GM19455 (cell line): ENCODE measurements around the gene CTRB1.
"Not testable (repeated sequence)": the region's sequence is repeated elsewhere in the genome, so short reads cannot be mapped to it uniquely, and the experiment has no call there.

Experiments
- ATAC-seq: cut with Tn5 transposase; IDR thresholded peaks from one replicate; pipeline ENCODE4 v1.9.1; 2021; ENCODE audit not compliant: unreplicated experiment

The CTRB1 gene

DNA sequence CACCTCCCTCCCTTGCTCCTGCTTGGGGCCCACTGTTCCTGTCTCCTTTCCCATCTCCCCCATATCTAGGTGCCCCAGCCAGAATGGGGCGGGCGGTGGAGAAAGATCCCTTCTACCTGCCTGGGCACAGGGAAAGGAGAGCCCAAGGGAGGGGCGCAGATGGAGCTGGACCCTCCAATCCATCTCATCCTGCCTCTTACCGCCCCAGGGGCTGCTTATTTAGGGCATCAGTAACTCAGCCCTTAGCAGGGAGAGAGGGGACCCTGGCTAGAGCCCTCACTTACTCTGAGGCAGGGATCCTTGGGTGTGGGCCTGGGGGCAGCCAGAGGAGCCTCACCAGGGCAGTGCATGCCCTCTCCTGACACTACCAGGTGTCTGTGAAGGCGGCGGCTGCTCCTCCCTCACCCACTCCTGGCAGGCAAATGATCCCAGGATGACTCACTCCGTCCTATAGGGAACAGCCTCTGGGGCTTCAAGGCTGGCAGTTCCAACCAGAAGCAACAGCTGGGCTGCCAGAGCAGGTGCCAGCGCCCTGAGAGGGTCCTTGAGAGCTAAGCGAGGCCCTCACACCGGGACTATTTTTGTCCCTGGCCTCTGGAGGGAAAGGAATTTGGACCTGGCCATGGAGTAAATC lies 49.0 kb downstream of the CTRB1 start:
- ATAC-seq = no peak

DNA sequence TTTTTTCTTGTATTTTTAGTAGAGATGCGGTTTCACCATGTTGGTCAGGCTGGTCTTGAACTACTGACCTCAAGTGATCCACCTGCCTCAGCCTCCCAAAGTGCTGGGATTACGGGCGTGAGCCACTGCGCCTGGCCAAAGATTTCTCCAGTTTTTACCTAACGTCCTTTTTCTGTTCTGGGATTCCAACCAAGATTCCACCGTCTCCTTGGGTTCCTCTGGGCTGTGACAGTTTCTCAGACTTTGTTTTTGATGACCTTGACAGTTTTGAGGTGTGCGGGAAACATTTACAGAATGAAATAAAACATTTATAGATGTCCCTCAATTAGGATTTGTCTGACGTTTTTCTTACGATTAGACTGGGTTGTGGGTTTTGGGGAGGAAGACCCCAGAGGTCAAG lies 50.6 kb downstream of the CTRB1 start:
- not testable (repeated sequence) for ATAC-seq

DNA sequence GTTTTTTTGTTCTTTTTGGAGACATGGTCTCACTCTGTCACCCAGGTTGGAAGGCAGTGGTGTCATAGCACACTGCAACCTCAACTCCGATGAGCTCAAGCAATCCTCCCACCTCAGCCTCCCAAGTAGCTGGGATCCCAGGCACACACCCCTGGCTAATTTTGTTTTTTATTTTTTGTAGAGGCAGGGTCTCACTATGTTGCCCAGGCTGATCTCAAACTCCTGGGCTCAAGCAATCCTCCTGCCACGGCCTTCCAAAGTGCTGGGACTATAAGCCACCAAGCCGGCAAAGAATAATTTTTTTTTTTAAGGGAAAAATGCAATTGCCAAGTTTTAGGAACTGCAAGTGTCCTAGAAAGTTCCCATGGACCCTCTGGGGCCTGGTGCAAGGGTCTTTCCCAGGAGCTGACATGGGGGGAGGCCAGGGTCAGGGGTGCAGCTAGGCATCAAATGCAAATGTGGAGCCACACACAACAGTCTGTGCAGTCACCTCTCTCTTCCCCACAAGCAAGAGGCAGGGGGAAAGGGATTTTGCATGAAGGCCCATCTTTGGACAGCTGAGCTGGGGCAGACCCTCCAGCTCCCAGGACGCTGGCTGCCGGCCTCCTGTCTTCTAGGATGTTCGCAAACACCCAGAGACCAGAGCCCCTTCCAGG lies 52.8 kb downstream of the CTRB1 start:
- ATAC-seq = no peak

DNA sequence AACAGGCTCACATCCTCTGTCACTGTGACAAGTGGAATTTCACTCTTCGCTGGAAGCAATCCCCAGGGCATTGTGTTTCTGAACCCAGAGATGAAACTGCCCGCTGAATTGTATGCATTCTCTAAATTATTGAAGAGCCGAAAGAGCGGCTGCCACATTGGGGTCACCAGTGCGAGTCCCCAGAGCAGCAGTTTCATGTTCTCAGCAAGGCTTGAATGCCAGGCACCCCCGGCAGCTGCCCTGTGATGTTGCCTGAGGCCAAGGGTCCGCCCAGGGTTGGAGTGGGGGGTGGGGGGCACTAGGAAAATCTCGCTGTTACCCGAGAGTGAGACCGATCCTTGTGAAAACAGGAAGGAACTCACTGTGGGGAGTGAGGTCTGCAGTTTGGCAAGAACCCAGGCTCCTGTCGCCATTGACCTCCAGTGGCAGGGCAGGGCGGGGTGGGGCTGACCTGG lies 53.3 kb downstream of the CTRB1 start:
- ATAC-seq = no peak

DNA sequence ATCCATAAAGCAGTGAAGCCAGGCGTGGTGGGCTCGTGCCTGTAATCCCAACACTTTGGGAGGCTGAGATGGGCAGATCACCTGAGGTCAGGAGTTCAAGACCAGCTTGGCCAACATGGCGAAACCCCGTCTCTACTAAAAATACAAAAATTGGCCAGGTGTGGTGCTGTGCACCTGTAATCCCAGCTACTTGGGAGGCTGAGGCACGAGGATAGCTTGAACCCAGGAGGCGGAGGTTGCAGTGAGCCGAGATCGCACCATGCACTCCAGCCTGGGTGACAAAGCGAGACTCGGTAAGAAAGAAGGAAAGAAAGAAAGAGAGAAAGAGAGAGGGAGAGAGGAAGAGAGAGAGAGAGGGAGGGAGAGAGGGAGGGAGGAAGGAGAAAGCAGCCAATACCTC lies 53.8 kb downstream of the CTRB1 start:
- not testable (repeated sequence) for ATAC-seq

DNA sequence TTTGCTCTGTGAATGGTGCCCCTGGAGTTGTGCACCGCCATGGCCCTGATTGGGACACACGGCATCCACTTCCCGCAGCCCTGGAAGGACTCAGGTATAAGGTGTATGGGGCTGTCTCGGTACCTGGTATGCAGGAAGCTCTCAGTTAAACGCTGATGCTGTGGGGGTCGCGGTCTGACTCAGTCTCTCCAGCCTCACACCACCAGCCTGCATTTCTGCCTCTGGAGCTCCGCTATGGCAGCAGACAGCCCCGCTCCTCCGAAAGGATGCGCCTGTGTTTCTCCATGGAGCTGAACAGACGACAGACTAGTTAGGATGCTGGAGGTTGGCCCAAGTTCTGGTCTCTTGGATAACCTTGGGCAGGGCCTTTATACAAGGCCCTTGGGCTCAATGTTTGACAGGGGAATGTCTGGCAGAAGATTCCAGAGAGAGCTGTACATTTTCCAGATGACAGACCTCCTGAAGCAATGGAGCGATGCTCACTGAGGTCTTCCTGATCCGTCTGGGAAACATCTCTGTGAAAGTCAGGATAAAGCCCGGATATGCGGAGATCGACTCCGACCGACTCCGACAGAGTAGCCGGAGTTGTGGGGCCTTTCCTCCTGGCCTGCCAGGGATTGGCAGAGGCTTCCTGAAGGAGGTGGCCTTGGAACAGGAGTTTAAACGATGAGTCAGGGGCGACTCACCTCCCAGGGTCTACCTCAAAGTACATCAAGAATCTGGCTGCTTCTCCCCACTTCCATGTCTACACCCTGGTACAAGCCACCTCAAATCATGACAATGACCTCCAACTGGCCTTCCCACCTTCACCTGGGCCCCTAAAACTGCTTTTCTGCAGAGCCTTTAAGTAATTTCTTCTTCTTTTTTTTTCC lies 54.5 kb downstream of the CTRB1 start:
- ATAC-seq = no peak
